SHP77 (cell line): ENCODE results near the gene PPP1R3F.

Experiments
- DNase-seq, 2 experiments: peaks; one replicate each; lab custom pipeline; 2025; lab: John Stamatoyannopoulos, UW

Gene PPP1R3F

GRCh38 chrX:49269767-49270248 lies at the start of gene PPP1R3F:
TSS of gene PPP1R3F (plus strand) at chrX:49269793. CDS start at chrX:49269870, 77 bp downstream.
- DNase-seq: no peak

- DNase-seq: no peak
These were observed 49.5 kb upstream of the PPP1R3F start for GRCh38 chrX:49220100-49220499.

GRCh38 chrX:49221868-49222267 lies 47.7 kb upstream of the PPP1R3F start:
- no peak for DNase-seq

- no peak for DNase-seq
These were observed 43.7 kb upstream of the PPP1R3F start for GRCh38 chrX:49225858-49226257.

- DNase-seq: no peak
These were observed 42.6 kb upstream of the PPP1R3F start for GRCh38 chrX:49226946-49227345.

GRCh38 chrX:49227726-49228125 lies 41.9 kb upstream of the PPP1R3F start:
- no peak for DNase-seq

- no peak for DNase-seq
These were observed 41.4 kb upstream of the PPP1R3F start for GRCh38 chrX:49228185-49228584.

GRCh38 chrX:49230500-49231232 lies 38.9 kb upstream of the PPP1R3F start:
- no peak for DNase-seq

GRCh38 chrX:49231333-49232000 lies 38.1 kb upstream of the PPP1R3F start:
- DNase-seq: no peak

- DNase-seq: no peak
These were observed 37.1 kb upstream of the PPP1R3F start for GRCh38 chrX:49232525-49232924.

GRCh38 chrX:49233176-49233575 lies 36.4 kb upstream of the PPP1R3F start, which contains the start of gene CACNA1F:
TSS of gene CACNA1F (minus strand) at chrX:49233340. CDS start at chrX:49233309, 31 bp downstream.
- DNase-seq: no peak

- DNase-seq: no peak
These were observed 35.6 kb upstream of the PPP1R3F start for GRCh38 chrX:49233887-49234555.

- DNase-seq: no peak
These were observed 32.5 kb upstream of the PPP1R3F start for GRCh38 chrX:49237060-49237459.

- no peak for DNase-seq
These were observed 30.9 kb upstream of the PPP1R3F start for GRCh38 chrX:49238735-49239134.

GRCh38 chrX:49242545-49243066 lies 27.0 kb upstream of the PPP1R3F start:
- no peak for DNase-seq

GRCh38 chrX:49243166-49243565 lies 26.4 kb upstream of the PPP1R3F start:
- no peak for DNase-seq

GRCh38 chrX:49244207-49244606 lies 25.4 kb upstream of the PPP1R3F start:
- no peak for DNase-seq

GRCh38 chrX:49246541-49246940 lies 23.1 kb upstream of the PPP1R3F start:
- DNase-seq: no peak

GRCh38 chrX:49247346-49247745 lies 22.2 kb upstream of the PPP1R3F start:
- no peak for DNase-seq

- peak; percentile 0 to 3 for DNase-seq
These were observed 21.4 kb upstream of the PPP1R3F start for GRCh38 chrX:49247916-49248811.

- no peak for DNase-seq
These were observed 20.5 kb upstream of the PPP1R3F start for GRCh38 chrX:49249071-49249470.
